IMR-90 (cell line): ENCODE measurements around the gene FOXA2. TPM values are rescaled to one million over a fixed set of nuclear protein-coding genes. Genes with fewer than 3 reads are reported as not detected.

Experiments used
- ATAC-seq: fragments of 200-7000 bp; cut with Tn5 transposase; 2 replicates; pipeline ENCODE4 v1.9.1; 2020; ENCODE audit warnings: low read depth, mild to moderate bottlenecking, moderate library complexity
- BruUV-seq: library from RNA; stranded (reverse); fragments of 400-500 nt; replicated peaks from 2 replicates; lab custom pipeline; 2021; lab: Mats Ljungman, UMichigan
- CTCF ChIA-PET: fragments of 300-600 bp; formaldehyde crosslinking; extraction: SDS; loops from one replicate; lab custom pipeline; 2021; ENCODE audit warnings: antibody characterized with exemption; lab: Yijun Ruan, JAX
- POLR2A ChIA-PET: fragments of 300-600 bp; sonication (Branson Sonifier 250); formaldehyde crosslinking; loops from one replicate; lab custom pipeline; 2022; ENCODE audit warnings: antibody characterized with exemption; ENCODE audit not compliant: unreplicated experiment; lab: Charles Lee
- DNase-seq: peaks from one replicate; pipeline ENCODE4 v3.0.0; 2013
- H2AFZ ChIP-seq: replicated peaks from 2 replicates; pipeline ENCODE3; 2013; ENCODE audit warnings: low read length, mild to moderate bottlenecking; ENCODE audit not compliant: poor library complexity
- H2AK5ac ChIP-seq: 2 replicates; pipeline ENCODE4 v1.6.1; 2013; ENCODE audit warnings: low read depth, low read length, inconsistent platforms
- H2AK9ac ChIP-seq: replicated peaks from 2 replicates; pipeline ENCODE3; 2013; ENCODE audit warnings: mild to moderate bottlenecking, low read depth, low read length, moderate library complexity; ENCODE audit not compliant: poor library complexity
- H2BK120ac ChIP-seq: 2 replicates; pipeline ENCODE4 v1.6.1; 2013; ENCODE audit warnings: low read depth, low read length, inconsistent platforms
- H2BK15ac ChIP-seq: 3 replicates; pipeline ENCODE4 v1.6.1; 2013; ENCODE audit warnings: low read depth, low read length, inconsistent platforms
- H2BK20ac ChIP-seq: 2 replicates; pipeline ENCODE4 v1.6.1; 2013; ENCODE audit warnings: low read depth, mild to moderate bottlenecking, inconsistent platforms, low read length, moderate library complexity
- H2BK5ac ChIP-seq: 2 replicates; pipeline ENCODE4 v1.6.1; 2013; ENCODE audit warnings: mild to moderate bottlenecking, low read depth, low read length, inconsistent platforms; ENCODE audit not compliant: poor library complexity, severe bottlenecking
- H3K14ac ChIP-seq: replicated peaks from 2 replicates; pipeline ENCODE4 v1.6.1; 2013; ENCODE audit warnings: low read depth, low read length, inconsistent platforms
- H3K18ac ChIP-seq: 2 replicates; pipeline ENCODE4 v1.6.1; 2013; ENCODE audit warnings: low read depth, low read length, control low read depth
- H3K23ac ChIP-seq: 2 replicates; pipeline ENCODE4 v1.6.1; 2013; ENCODE audit warnings: low read depth, low read length, inconsistent platforms
- H3K27ac ChIP-seq: 2 replicates; pipeline ENCODE4 v1.5.1; 2013; ENCODE audit warnings: mild to moderate bottlenecking, control low read depth, low read length; ENCODE audit not compliant: insufficient read depth
- H3K27me3 ChIP-seq: 2 replicates; pipeline ENCODE4 v1.6.1; 2013; ENCODE audit warnings: low read length; ENCODE audit not compliant: control insufficient read depth, insufficient read depth
- H3K36me3 ChIP-seq: 2 replicates; pipeline ENCODE4 v1.6.1; 2013; ENCODE audit warnings: low read length, mixed read lengths; ENCODE audit not compliant: control insufficient read depth, insufficient read depth
- H3K4ac ChIP-seq: 2 replicates; pipeline ENCODE4 v1.6.1; 2013; ENCODE audit warnings: low read depth, low read length, inconsistent platforms
- H3K4me1 ChIP-seq: 2 replicates; pipeline ENCODE4 v1.6.1; 2013; ENCODE audit warnings: low read length, mixed read lengths; ENCODE audit not compliant: control insufficient read depth, insufficient read depth
- H3K4me2 ChIP-seq: 2 replicates; pipeline ENCODE4 v1.6.1; 2013; ENCODE audit warnings: low read depth, mild to moderate bottlenecking, control low read depth, low read length, moderate library complexity
- H3K4me3 ChIP-seq: 2 replicates; pipeline ENCODE4 v1.5.1; 2013; ENCODE audit warnings: low read depth, mild to moderate bottlenecking, control low read depth, low read length, moderate library complexity; ENCODE audit not compliant: insufficient read depth
- H3K56ac ChIP-seq: 2 replicates; pipeline ENCODE4 v1.6.1; 2013; ENCODE audit warnings: low read length, inconsistent platforms; ENCODE audit not compliant: insufficient read depth; ENCODE audit errors: extremely low read depth
- H3K79me1 ChIP-seq, 2 experiments: 2 replicates each; pipeline ENCODE4 v1.6.1; 2013; ENCODE audit warnings: low read length in 2 of 2, inconsistent platforms in 1 of 2, low read depth in 1 of 2
- H3K9ac ChIP-seq: 2 replicates; pipeline ENCODE4 v1.6.1; 2013; ENCODE audit warnings: low read depth, low read length, control low read depth
- H3K9me1 ChIP-seq: 2 replicates; pipeline ENCODE4 v1.6.1; 2013; ENCODE audit warnings: low read length, inconsistent platforms; ENCODE audit not compliant: insufficient read depth
- H3K9me3 ChIP-seq: 2 replicates; pipeline ENCODE4 v1.6.1; 2013; ENCODE audit warnings: low read length; ENCODE audit not compliant: control insufficient read depth, insufficient read depth
- H4K20me1 ChIP-seq: 2 replicates; pipeline ENCODE4 v1.6.1; 2013; ENCODE audit warnings: low read length, inconsistent platforms; ENCODE audit not compliant: insufficient read depth
- H4K5ac ChIP-seq: 2 replicates; pipeline ENCODE4 v1.6.1; 2013; ENCODE audit warnings: mild to moderate bottlenecking, low read depth, low read length, control low read depth
- H4K8ac ChIP-seq, 2 experiments: 2 replicates each; pipeline ENCODE4 v1.6.1; 2013; ENCODE audit warnings: low read depth in 2 of 2, low read length in 2 of 2, control low read depth in 1 of 2, inconsistent platforms in 1 of 2
- H4K91ac ChIP-seq: 2 replicates; pipeline ENCODE4 v1.6.1; 2013; ENCODE audit warnings: low read depth, low read length, inconsistent platforms; ENCODE audit not compliant: insufficient read depth
- FOS ChIP-seq: fragments of 150-350 bp; IDR thresholded peaks from 2 replicates; pipeline ENCODE4 v1.6.1; 2016; ENCODE audit warnings: low read depth, low read length
- MXI1 ChIP-seq: IDR thresholded peaks from 2 replicates; pipeline ENCODE4 v1.6.1; 2012; ENCODE audit warnings: low read depth, mild to moderate bottlenecking, low read length, moderate library complexity, borderline replicate concordance
- POLR2A ChIP-seq: IDR thresholded peaks from 2 replicates; pipeline ENCODE4 v1.6.1; 2012; ENCODE audit warnings: mild to moderate bottlenecking, low read depth, low read length
- RFX5 ChIP-seq: IDR thresholded peaks from 2 replicates; pipeline ENCODE4 v1.8.0; 2012; ENCODE audit warnings: low read depth, mild to moderate bottlenecking, low read length, moderate library complexity
- WGBS, 2 experiments: methylation state at CpG; one replicate each; pipeline versions ENCODE4 v1.1.5 to v1.1.7; 2013; ENCODE audit warnings: missing lambda C conversion rate in 2 of 2; ENCODE audit not compliant: insufficient read length in 1 of 2; ENCODE audit errors: extremely low coverage in 2 of 2; 5-methylcytosine and 5-hydroxymethylcytosine counted together
- dilution Hi-C: fragments of 300-500 bp; cut with HindIII; formaldehyde crosslinking; loops from one replicate; pipeline ENCODE4 v1.14.3; 2018; ENCODE audit warnings: low sequenced_read_pairs; ENCODE audit not compliant: unreplicated experiment
- in situ Hi-C: fragments of 300-500 bp; cut with MboI; formaldehyde crosslinking; loops from 3 replicates; pipeline ENCODE4 v1.14.3; 2019; ENCODE audit warnings: low sequenced_read_pairs, inconsistent platforms, mixed read lengths
- intact Hi-C: fragments of 100-400 bp; cut with micrococcal nuclease; formaldehyde crosslinking; loops from 2 replicates; pipeline ENCODE4 v1.10.0; 2022
- polyA plus RNA-seq, 3 experiments: library from polyadenylated mRNA; depleted of rRNA; stranded (reverse); fragments of >200 nt; gene quantifications; 2 replicates each; pipeline ENCODE4 v1.2.3, GENCODE V29; 2012; ENCODE audit warnings: low replicate concordance in 1 of 3
- total RNA-seq: library from RNA; depleted of rRNA; stranded (reverse); fragments of >200 nt; gene quantifications from 2 replicates; pipeline ENCODE4 v1.2.3, GENCODE V29; 2012

The FOXA2 gene
- total and polyA plus RNA-seq, 2 of the 4 experiments (the other 2 are of a cell fraction) = not detected

GRCh38 chr20:22575087-22575721 lies 9.2 kb downstream of the FOXA2 start:
- TF ChIP-seq MXI1 (no peak), RFX5 (no peak), POLR2A (no peak), FOS (no peak)
- Histone ChIP-seq H3K4me1 (no peaks in the 10 kb centered on the region), H3K9me1 (no peaks in the 10 kb centered on the region), H3K18ac (no peak overlapping the region), H2AFZ (no peak overlapping the region), H4K91ac (no peak overlapping the region), H3K4me3 (no peak overlapping the region), H2BK120ac (no peak overlapping the region), H3K23ac (no peak overlapping the region), H3K79me1 (no peaks in the 10 kb centered on the region), H4K8ac (no peak overlapping the region), H3K27me3 (peaks cover 70% of the 10 kb centered on the region), H3K4me2 (no peak overlapping the region), H3K4ac (no peak overlapping the region), H3K27ac (no peak overlapping the region), H3K56ac (no peak overlapping the region), H2BK20ac (no peak overlapping the region), H2AK9ac (no peak overlapping the region), H3K14ac (no peak overlapping the region), H3K9me3 (no peaks in the 10 kb centered on the region; the same call in 1 of the 2 replicates), H3K36me3 (no peaks in the 10 kb centered on the region), H2BK5ac (no peak overlapping the region), H3K9ac (no peak overlapping the region), H2AK5ac (no peak overlapping the region), H4K5ac (no peak overlapping the region), H2BK15ac (no peak overlapping the region), H4K20me1 (no peaks in the 10 kb centered on the region)
- ATAC-seq = no peak
- dilution Hi-C loops = no loop called here
- ChIA-PET CTCF (no interaction called here), POLR2A (no interaction called here)
- in situ Hi-C loops = no loop called here
- intact Hi-C loops = no loop called here
- no peak for DNase-seq
- no TSS peak for BruUV-seq
- WGBS, 2 experiments = 11% methylated on average over 3 of the region's 9 CpGs; no CpG with 5 or more reads in 1 of the 2 experiments
